Activated CD8-positive, alpha-beta memory T cell treated with anti-CD3 and anti-CD28 coated beads for 1 hour (primary cell): ENCODE measurements around the gene AIF1.
"Not testable (repeated sequence)": the region's sequence is repeated elsewhere in the genome, so short reads cannot be mapped to it uniquely, and the experiment has no call there.

Source experiments
- DNase-seq, 2 donors: peaks; one replicate each; pipeline ENCODE4 v3.0.0-alpha.2; 2020; ENCODE audit warnings: low read depth in 1 of 2; ENCODE audit errors: extremely low read depth in 1 of 2

Gene AIF1

DNA sequence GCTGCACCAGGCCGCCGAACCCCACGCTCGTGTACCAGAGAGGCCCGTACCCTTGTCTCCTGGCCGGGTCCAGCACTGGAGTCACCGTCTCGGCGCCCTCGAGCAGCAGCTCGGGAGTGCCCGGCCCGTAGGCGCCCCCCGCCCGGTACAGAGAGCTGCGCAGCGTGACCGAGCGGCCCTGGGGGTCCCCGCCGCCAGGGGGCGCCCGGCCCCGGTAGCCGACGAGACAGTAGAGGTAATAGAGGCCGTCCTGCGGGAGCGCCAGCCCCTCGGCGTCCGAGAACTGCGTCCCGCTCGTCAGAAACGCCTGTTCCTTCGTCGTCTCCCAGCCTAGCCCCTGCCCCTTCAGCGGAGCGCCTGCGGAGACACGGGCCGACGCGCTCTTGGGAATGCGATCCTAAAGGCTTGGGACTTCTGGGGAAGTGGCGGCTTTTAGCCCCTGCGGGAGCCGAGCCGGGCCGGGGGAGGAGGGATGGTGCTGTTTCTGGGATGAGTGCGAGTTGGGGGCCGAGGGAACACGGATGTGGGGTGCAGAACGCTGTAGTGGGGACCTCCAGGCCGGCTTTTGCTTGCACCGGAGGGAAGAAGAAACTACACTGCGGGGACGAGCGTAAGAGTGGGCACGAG lies 34.1 kb upstream of the AIF1 start:
- peak; percentile 62 to 89 for DNase-seq

DNA sequence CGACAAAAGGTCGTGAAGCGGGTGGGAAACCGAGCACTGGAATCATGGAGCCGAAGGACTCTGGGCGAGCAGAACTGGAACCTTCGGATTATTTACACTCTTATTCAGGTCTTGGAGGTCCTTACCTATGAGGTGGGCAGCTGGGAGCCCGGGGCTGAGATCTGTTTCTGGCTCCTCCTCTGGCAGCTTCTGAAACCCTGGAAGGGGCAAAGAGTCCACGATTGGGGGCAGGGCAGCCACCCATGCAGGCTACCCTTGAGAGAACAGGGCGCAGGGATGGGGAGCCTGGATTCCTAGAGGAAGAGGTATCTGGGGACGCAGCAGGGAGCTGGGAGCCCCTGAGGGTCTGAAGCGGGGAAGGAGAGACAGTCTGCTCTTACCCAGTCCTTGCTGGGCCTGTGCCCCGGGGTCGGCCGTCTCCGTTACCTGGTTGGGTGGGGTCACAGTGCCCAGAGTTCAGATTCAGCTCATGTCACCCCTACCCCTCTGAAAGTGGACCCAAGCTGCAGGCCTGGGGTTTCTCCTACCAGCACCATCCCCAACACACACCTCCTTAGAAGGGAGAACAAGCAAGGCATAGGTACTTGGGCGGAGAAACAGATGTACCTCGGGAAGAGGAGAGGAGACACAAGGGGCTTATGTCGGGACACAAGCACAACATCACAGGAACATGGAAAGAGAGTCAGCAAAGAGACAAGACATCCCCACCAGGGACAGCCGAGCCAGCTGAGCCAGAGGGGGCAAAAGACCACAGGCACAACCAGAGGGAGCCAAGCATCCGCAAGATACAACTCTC lies 33.4 kb upstream of the AIF1 start:
- DNase-seq, result no peak

DNA sequence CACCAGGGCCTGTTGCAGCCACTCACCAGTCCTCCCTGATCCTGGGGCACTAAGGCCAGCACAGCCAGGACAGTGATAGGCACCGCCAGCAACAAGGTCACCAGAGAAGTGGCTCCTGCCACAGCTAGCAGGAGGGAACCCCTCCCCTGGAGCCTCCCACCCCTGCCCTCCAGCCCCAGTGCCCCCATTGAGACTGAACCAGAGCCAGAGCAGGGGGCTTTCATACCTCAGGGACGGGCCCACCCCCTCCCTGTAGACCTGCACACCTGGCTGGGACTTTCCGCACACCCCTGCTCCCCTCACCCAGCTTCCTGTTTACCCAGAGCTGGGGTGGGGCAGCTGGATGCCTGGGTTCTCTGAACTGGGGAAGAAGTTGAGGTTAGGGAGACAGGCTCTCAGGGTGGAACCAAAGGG lies 32.8 kb upstream of the AIF1 start, which contains the start of gene LTB:
Gene LTB, minus strand, starts transcription at position 195 of the 414 bp plus-strand sequence. Its CDS starts 7 bp downstream, at position 188.
- DNase-seq, result no peak

DNA sequence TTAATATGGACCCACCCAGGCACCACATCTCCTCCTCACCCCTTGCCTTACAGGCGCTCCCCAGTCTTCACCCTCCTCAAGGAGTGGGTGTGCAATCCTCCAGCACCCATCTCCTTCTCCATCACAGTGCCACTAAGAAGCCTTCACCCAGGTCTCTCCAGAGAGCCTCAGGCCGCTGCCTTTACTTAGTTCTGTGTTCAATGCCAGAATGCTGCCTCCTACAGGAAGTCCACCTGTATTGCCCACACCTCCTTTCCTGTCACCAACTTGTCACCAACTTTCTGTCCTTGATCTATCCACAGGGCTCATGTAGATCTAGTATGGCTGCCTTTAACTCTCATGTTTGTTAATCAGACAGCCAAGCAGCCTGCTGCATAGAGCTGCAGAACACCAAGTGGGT lies 29.5 kb upstream of the AIF1 start:
- DNase-seq, result no peak

DNA sequence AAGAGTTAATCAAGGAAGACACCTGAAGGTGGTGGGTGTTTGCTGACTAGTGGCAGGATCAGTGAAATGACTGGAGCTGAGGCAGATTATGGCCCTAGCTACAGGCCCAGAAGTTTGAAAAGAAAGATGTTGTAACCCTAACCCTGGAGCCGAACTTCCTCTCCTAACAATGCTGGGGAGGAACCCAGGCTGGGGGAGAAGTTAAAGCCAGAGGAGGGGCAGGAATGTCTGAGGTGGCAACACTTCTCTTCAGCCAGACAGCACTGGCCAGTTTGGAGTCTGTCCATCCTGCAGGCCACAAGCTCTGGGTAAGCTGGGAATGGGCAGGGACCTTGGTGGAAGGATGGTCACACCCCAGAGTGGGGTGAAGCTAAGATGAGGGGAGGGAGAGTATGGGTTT lies 29.0 kb upstream of the AIF1 start, which contains the start of gene LST1:
Gene LST1, plus strand, starts transcription at position 270 of the 400 bp plus-strand sequence. CDS start 1,023 bp downstream, outside the sequence.
- DNase-seq, result no peak

DNA sequence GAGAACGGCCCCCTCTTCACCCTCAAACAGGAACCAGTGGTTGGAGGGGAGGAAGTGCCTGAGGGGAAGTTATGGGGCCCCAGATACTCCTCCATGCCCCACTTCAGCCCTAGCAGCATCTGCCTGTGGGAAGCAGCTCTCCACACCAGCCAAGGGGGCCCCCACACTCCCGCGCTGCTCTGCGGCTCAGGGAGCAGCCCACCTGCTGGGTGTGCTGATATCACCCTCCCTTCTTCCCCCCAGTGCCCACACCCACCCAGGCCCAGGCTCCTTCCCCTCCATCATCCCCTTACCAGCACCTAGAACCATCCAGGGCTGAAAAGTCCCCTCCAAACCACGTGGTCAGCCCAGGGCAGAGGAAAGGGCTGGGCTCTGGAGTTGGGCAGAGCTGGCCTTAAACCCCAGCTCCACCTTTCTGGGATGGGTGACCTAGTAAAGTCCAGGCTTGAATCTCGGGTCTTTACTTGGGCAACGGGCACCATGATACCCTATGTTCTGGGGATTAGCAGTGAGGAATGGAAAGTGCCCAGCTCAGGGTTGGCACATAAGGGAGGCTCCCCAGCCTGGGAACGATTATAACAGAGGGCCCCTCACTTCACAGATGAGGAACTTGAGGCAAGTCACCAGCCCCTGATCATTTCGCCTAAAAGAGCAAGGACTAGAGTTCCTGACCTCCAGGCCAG lies 28.3 kb upstream of the AIF1 start:
- no peak for DNase-seq

- DNase-seq, result no peak
These were observed 26.9 kb upstream of the AIF1 start for GRCh38 chr6:31587791-31588777.

- no peak for DNase-seq
These were observed 26.0 kb upstream of the AIF1 start for GRCh38 chr6:31588871-31589650.

GRCh38 chr6:31590691-31591090 lies 24.3 kb upstream of the AIF1 start:
- not testable (repeated sequence) for DNase-seq

GRCh38 chr6:31592396-31592771 lies 22.6 kb upstream of the AIF1 start:
- DNase-seq, result no peak

DNA sequence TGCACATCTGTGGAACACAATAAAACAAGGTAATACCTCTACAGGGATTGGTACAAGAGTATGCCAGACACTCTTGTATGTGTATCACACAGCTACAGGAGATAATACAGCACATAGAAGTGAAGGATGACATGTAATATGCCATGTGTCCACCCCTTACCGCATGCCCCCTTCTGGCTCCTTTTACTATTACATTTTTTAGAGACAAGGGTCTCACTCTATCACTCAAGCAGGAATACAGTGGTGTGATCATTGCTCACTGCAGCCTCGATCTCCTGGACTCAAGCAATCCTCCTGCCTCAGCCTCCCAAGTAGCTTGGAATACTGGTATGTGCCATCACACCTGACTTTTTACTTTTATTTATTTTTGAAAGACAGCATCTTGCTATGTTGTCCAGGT lies 18.0 kb upstream of the AIF1 start:
- DNase-seq, result no peak

DNA sequence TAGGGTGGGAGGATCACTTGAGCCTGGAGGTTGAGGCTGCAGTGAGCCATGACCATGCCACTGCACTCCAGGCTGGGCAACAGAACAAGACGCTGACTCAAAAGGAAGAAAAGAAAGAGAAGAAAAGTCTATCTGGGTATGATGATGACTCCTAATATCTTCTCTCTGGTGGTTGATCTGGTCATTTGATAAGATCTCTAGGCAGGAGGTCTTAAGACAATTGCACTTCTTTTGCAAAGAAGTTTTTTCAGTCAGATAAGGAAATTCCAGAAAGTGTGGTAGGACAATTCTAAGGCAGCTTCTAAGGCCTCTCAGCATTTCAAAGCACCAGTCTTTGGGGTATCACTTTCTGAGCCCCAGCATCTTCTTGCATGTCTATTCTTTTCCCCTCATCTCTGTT lies 7.7 kb upstream of the AIF1 start:
- no peak for DNase-seq

- DNase-seq, result no peak
These were observed 5.3 kb upstream of the AIF1 start for GRCh38 chr6:31609519-31610406.

DNA sequence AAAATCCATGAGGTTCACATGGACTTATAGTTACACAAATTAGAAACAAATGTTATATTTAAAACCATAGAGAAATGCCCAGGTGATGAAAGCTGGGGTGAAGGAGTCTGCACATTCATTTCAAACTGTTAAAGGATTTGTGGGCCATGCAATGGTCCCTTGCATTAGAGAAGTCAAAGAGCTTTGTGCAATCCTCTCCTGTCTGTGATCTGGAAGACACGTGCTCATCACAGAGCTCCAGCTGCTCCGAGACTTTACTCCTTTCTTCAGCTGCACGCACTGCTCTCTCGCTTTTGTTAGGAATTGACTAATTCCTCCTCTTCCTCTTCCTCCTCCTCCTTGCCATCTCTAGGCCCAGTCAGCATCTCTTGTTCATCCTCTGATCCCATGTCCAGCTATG lies 4.1 kb upstream of the AIF1 start:
- no peak for DNase-seq

GRCh38 chr6:31614075-31614619 lies 887 bp upstream of the AIF1 start:
- no peak for DNase-seq

GRCh38 chr6:31615748-31616147 lies 714 bp downstream of the AIF1 start:
- DNase-seq, result no peak

GRCh38 chr6:31617010-31617409 lies 2.0 kb downstream of the AIF1 start:
- DNase-seq, result no peak

DNA sequence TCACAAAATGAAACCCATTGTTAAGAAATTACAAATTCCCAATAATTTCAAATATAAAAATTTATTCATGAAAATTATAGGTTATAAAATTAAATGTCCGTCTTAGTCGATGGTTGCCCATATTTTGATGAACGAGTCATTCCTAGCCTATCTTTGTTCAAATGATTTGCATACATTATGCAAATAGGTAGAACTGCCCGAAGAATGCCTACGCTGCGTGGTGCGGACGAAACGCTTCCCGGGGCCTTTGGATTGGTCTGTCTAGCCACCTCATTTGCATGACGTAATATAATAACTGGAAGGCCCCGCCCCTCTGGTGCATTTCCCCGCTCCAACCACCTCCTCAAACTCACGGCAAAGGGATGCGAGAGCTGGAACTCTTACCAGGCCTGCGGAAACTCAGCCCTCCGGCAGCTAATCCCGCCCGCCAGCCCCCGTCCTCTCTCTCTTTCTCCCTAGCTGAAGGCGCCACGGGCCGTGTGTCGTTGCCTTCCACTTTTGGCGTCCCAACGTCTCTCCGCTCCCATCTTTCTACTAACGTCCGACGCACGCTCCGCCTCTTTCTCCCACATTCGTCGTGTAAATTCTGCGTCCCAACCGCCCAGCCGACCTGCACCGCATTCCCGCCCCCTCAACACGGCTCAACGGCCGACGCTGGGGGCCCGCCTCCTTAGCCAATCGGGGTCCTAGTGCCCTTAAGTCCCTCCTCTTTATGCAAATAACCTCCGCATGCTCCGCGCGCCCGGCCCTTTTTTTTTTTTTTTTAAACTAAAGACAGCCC lies 5.0 kb downstream of the AIF1 start:
- DNase-seq, result peak; percentile 86 to 91
